ENCODE measurements around the gene CLDN14. TPM values are rescaled to one million over a fixed set of nuclear protein-coding genes. Genes with fewer than 3 reads are reported as not detected.

Gene CLDN14
- total and polyA plus RNA-seq, 2 experiments from 2014 or later, result not detected

DNA sequence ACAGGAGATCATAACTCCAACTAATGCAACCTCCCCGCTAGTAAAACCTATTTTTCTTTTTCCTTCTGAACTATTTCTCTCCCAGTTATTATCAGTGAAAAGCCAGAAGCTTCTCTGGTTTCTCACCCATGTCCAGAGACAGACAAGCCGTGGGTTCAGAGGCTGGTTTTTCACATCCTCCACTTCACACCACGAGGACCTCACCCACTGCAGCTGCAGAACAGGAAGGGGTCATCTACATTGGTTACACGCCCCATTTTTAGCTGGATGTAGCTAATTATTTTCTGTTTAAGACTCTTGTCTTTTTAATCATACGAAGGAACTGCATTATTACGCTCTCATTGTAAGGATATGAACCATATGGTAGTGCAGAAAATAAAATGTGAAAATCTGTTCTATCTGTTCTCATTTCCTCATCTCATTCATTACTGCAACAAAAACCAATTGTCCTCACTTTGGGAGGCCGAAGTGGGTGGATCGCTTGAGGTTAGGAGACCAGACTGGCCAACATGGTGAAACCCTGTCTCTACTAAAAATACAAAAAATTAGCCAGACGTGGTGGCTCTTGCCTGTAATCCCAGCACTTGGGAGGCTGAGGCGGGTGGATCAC is 39.1 kb upstream of the CLDN14 start:
- no peaks in the 10 kb centered on the region for H3K36me3 ChIP-seq (ENCODE audit: insufficient read depth)
- H2AFZ ChIP-seq, result no peak overlapping the region
- H3K4me2 ChIP-seq, result no peak overlapping the region
- Mint-ChIP-seq H3K27me3 (ENCODE audit: insufficient read depth, low read depth, poor library complexity) (peaks cover 2% of the 10 kb centered on the region), H3K36me3 (ENCODE audit: low read depth) (no peaks in the 10 kb centered on the region; the same call in 2 of the 3 replicates), H3K4me3 (no peak overlapping the region), H3K4me1 (no peaks in the 10 kb centered on the region), H3K9me3 (no peaks in the 10 kb centered on the region), H3K27ac (no peak overlapping the region)
- no peaks in the 10 kb centered on the region for H4K20me1 ChIP-seq (replicated peaks; ENCODE audit: insufficient read depth)
- no peaks in the 10 kb centered on the region for H3K79me2 ChIP-seq (replicated peaks; ENCODE audit: insufficient read depth)
- no peaks in the 10 kb centered on the region for H3K4me1 ChIP-seq (ENCODE audit: insufficient read depth)
- no peaks in the 10 kb centered on the region for H3K27me3 ChIP-seq (ENCODE audit: insufficient read depth)
- ATAC-seq (no peak), DNase-seq (ENCODE audit: low spot score) (no peak)
- no peak overlapping the region for H3K27ac ChIP-seq (ENCODE audit: low read depth)
- TF ChIP-seq, protein P1, sequence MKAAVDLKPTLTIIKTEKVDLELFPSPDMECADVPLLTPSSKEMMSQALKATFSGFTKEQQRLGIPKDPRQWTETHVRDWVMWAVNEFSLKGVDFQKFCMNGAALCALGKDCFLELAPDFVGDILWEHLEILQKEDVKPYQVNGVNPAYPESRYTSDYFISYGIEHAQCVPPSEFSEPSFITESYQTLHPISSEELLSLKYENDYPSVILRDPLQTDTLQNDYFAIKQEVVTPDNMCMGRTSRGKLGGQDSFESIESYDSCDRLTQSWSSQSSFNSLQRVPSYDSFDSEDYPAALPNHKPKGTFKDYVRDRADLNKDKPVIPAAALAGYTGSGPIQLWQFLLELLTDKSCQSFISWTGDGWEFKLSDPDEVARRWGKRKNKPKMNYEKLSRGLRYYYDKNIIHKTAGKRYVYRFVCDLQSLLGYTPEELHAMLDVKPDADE (IDR thresholded peaks at IDR 0.05), result no peak
- TF ChIP-seq CTCF (conservative IDR thresholded peaks at IDR 0.05; ENCODE audit: low read depth in 2 of 2), result no peak
- no peak for TF ChIP-seq EZH2phosphoT487 (IDR thresholded peaks at IDR 0.05; ENCODE audit: unreplicated experiment)
- TF ChIP-seq ZNF331 (CRISPR knock-in tag; IDR thresholded peaks at IDR 0.05; ENCODE audit: low read depth), result no peak
- TF ChIP-seq POLR2AphosphoS5 (IDR thresholded peaks at IDR 0.05; ENCODE audit: low read depth), result no peak
- TF ChIP-seq NANOG (IDR thresholded peaks at IDR 0.05; ENCODE audit: borderline replicate concordance), result no peak
- no peak for TF ChIP-seq EZH2 (IDR thresholded peaks at IDR 0.05; ENCODE audit: low read depth, unreplicated experiment)
- TF ChIP-seq CREB1 (CRISPR knock-in tag; IDR thresholded peaks at IDR 0.05; ENCODE audit: low read depth), result no peak
- TF ChIP-seq, protein P2, sequence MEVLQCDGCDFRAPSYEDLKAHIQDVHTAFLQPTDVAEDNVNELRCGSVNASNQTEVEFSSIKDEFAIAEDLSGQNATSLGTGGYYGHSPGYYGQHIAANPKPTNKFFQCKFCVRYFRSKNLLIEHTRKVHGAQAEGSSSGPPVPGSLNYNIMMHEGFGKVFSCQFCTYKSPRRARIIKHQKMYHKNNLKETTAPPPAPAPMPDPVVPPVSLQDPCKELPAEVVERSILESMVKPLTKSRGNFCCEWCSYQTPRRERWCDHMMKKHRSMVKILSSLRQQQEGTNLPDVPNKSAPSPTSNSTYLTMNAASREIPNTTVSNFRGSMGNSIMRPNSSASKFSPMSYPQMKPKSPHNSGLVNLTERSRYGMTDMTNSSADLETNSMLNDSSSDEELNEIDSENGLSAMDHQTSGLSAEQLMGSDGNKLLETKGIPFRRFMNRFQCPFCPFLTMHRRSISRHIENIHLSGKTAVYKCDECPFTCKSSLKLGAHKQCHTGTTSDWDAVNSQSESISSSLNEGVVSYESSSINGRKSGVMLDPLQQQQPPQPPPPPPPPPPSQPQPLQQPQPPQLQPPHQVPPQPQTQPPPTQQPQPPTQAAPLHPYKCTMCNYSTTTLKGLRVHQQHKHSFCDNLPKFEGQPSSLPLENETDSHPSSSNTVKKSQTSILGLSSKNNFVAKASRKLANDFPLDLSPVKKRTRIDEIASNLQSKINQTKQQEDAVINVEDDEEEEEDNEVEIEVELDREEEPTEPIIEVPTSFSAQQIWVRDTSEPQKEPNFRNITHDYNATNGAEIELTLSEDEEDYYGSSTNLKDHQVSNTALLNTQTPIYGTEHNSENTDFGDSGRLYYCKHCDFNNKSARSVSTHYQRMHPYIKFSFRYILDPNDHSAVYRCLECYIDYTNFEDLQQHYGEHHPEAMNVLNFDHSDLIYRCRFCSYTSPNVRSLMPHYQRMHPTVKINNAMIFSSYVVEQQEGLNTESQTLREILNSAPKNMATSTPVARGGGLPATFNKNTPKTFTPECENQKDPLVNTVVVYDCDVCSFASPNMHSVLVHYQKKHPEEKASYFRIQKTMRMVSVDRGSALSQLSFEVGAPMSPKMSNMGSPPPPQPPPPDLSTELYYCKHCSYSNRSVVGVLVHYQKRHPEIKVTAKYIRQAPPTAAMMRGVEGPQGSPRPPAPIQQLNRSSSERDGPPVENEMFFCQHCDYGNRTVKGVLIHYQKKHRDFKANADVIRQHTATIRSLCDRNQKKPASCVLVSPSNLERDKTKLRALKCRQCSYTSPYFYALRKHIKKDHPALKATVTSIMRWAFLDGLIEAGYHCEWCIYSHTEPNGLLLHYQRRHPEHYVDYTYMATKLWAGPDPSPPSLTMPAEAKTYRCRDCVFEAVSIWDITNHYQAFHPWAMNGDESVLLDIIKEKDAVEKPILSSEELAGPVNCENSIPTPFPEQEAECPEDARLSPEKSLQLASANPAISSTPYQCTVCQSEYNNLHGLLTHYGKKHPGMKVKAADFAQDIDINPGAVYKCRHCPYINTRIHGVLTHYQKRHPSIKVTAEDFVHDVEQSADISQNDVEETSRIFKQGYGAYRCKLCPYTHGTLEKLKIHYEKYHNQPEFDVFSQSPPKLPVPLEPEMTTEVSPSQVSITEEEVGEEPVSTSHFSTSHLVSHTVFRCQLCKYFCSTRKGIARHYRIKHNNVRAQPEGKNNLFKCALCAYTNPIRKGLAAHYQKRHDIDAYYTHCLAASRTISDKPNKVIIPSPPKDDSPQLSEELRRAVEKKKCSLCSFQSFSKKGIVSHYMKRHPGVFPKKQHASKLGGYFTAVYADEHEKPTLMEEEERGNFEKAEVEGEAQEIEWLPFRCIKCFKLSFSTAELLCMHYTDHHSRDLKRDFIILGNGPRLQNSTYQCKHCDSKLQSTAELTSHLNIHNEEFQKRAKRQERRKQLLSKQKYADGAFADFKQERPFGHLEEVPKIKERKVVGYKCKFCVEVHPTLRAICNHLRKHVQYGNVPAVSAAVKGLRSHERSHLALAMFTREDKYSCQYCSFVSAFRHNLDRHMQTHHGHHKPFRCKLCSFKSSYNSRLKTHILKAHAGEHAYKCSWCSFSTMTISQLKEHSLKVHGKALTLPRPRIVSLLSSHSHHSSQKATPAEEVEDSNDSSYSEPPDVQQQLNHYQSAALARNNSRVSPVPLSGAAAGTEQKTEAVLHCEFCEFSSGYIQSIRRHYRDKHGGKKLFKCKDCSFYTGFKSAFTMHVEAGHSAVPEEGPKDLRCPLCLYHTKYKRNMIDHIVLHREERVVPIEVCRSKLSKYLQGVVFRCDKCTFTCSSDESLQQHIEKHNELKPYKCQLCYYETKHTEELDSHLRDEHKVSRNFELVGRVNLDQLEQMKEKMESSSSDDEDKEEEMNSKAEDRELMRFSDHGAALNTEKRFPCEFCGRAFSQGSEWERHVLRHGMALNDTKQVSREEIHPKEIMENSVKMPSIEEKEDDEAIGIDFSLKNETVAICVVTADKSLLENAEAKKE (CRISPR knock-in tag; IDR thresholded peaks at IDR 0.05), result no peak
- no peak overlapping the region for H3K4me3 ChIP-seq
- H3K9me2 ChIP-seq (ENCODE audit: insufficient read depth), result 0 out of 2 replicates have a peak, but pooled peaks cover 6% of the 10 kb centered on the region
- H3F3A ChIP-seq (replicated peaks; ENCODE audit: low read depth), result no peaks in the 10 kb centered on the region
